ENCODE results near the gene DAB2IP. TPM values are rescaled to one million over a fixed set of nuclear protein-coding genes. Genes with fewer than 3 reads are reported as not detected.
"Not testable (repeated sequence)": the region's sequence is repeated elsewhere in the genome, so short reads cannot be mapped to it uniquely, and the experiment has no call there.

Gene DAB2IP
- total RNA-seq, 3 donors from 2014 or later: 109 to 157 (median 111) TPM

GRCh38 chr9:121738411-121738810 is 87.0 kb downstream of the DAB2IP start:
- Histone ChIP-seq H3K4me1 (ENCODE audit: low read depth) (peaks cover 58% of the 10 kb centered on the region), H3K36me3 (ENCODE audit: low read depth) (no peaks in the 10 kb centered on the region), H3K9me3 (no peaks in the 10 kb centered on the region), H3K4me3 (no peak overlapping the region)
- ATAC-seq (no peak), DNase-seq (peak in 1 of 3 donors; percentile 33)
- TF ChIP-seq CTCF (IDR thresholded peaks at IDR 0.05): no peak
- intact Hi-C loops (cut with DNase I, micrococcal nuclease): no loop called here

GRCh38 chr9:121738968-121739367 is 87.5 kb downstream of the DAB2IP start:
- no peak for TF ChIP-seq CTCF (IDR thresholded peaks at IDR 0.05)
- intact Hi-C loops (cut with DNase I, micrococcal nuclease): no loop called here
- Histone ChIP-seq H3K9me3 (no peaks in the 10 kb centered on the region), H3K4me3 (no peak overlapping the region), H3K36me3 (ENCODE audit: low read depth) (no peaks in the 10 kb centered on the region), H3K4me1 (ENCODE audit: low read depth) (peaks cover 54% of the 10 kb centered on the region)
- ATAC-seq (no peak), DNase-seq (peak in 1 of 3 donors; percentile 60)

DNA sequence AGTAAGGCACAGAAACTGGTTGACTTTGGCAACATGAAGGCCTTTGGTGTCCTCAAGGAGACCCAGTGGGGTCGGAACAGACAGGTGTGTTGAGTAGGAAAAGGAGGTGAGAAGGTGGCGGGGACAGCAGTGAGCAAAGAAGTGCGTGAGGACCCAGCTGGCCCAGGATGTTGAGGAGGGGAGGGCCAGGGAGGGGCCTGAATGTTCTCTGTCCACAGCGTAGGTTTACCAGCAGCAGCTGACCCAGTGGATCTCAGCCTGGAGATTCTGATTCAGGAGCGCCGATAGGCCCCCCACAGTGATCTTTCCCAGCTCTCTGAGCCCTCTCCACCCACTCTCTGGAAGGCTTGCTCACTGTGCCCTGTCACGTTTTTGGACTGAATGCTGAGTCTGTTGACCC is 88.5 kb downstream of the DAB2IP start:
- TF ChIP-seq CTCF (IDR thresholded peaks at IDR 0.05): no peak
- H3K36me3 ChIP-seq (ENCODE audit: low read depth): no peaks in the 10 kb centered on the region
- no peaks in the 10 kb centered on the region for H3K9me3 ChIP-seq
- DNase-seq (peak in 1 of 3 donors; percentile 31), ATAC-seq (no peak)
- intact Hi-C loops (cut with DNase I, micrococcal nuclease): no loop called here
- peaks cover 57% of the 10 kb centered on the region for H3K4me1 ChIP-seq (ENCODE audit: low read depth)
- H3K4me3 ChIP-seq: no peak overlapping the region

DNA sequence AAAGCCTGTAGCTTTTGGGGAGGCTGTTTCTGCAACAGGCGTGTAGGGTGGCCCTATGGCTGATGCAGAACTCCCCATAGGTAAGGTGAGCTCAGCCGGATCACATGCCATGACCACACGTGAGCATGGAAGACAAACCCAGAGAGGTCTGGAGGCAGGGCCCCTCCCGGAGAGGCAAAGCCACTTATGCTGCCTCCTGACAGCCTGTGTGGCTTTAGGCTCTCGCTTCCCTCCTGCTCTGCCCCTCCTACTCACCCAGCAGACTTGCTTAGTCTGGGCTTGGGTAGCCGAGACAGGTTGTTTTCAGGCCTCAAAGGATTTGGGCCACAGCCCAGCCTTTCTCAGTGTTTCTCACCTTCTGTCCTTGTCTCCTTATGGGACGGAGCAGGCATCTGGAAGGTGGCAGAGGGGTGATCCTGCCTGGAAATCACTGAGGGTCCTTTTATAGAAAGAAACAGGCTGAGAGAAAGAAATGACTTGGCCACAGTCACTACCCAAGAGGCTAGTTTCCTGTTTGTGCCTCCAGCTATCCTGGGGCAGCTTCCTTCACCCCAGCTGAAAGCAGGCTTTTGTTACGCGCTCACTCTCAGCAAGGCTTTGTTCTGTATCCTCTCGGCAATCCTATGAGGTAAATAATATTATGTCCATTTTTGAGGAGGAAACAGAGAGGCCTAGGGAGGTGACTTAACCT is 89.9 kb downstream of the DAB2IP start:
- Histone ChIP-seq H3K4me1 (ENCODE audit: low read depth) (peaks cover 50% of the 10 kb centered on the region), H3K9me3 (no peaks in the 10 kb centered on the region), H3K4me3 (no peak overlapping the region), H3K36me3 (ENCODE audit: low read depth) (no peaks in the 10 kb centered on the region)
- ATAC-seq (no peak), DNase-seq (no peak)
- intact Hi-C loops (cut with DNase I, micrococcal nuclease): no loop called here
- TF ChIP-seq CTCF (IDR thresholded peaks at IDR 0.05): no peak

DNA sequence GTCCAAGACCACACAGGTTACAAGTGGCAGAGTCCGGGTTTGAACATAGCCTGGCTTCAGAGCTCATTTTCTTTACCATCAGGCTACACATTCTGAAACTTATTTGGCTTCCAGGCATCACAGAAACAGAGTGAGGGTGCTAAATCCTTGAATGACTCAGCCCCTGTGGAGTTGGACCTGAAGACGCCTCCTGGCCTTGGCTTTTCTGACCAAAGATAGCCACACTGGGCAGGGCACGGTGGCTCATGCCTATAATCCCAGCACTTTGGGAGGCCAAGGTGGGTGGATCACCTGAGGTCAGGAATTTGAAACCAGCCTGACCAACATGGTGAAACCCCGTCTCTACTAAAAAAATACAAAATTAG is 90.5 kb downstream of the DAB2IP start:
- H3K4me1 ChIP-seq (ENCODE audit: low read depth): peaks cover 46% of the 10 kb centered on the region
- intact Hi-C loops (cut with DNase I, micrococcal nuclease); H3K4me3 ChIP-seq; DNase-seq; H3K36me3 ChIP-seq (ENCODE audit: low read depth); H3K9me3 ChIP-seq; ATAC-seq: not testable (repeated sequence)

DNA sequence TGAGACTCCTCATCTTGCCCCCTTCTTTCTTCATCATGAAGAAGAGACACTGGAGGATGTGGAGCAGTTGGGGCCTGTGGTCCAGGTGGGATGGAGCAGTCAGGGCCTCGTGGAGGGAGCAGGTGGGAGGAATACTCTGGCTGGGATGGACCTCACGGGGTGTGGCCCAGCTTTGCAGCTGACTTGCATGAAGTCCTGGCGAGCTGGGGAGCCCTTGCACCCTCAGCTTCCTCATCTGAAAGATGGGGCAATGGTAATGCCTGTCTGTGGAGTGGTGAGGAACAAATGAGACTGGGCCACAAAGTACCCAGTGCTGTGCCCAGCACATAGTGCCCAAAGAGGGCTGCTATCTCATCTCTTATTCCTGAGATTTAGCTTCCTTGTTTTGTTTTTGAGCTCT is 91.5 kb downstream of the DAB2IP start:
- TF ChIP-seq CTCF (IDR thresholded peaks at IDR 0.05): no peak
- intact Hi-C loops (cut with DNase I, micrococcal nuclease): no loop called here
- H3K36me3 ChIP-seq (ENCODE audit: low read depth): no peaks in the 10 kb centered on the region
- peaks cover 43% of the 10 kb centered on the region for H3K4me1 ChIP-seq (ENCODE audit: low read depth)
- no peaks in the 10 kb centered on the region for H3K9me3 ChIP-seq
- DNase-seq (peak in 2 of 3 donors; percentile 27 to 60), ATAC-seq (peak; percentile 9)
- no peak overlapping the region for H3K4me3 ChIP-seq
